GM21381 (cell line): ENCODE measurements around the gene GPC1.
"Not testable (repeated sequence)": the region's sequence is repeated elsewhere in the genome, so short reads cannot be mapped to it uniquely, and the experiment has no call there.

ENCODE experiments used
- ATAC-seq: cut with Tn5 transposase; IDR thresholded peaks from one replicate; pipeline ENCODE4 v1.9.1; 2021; ENCODE audit warnings: mild to moderate bottlenecking, moderate library complexity; ENCODE audit not compliant: unreplicated experiment

Gene GPC1

DNA sequence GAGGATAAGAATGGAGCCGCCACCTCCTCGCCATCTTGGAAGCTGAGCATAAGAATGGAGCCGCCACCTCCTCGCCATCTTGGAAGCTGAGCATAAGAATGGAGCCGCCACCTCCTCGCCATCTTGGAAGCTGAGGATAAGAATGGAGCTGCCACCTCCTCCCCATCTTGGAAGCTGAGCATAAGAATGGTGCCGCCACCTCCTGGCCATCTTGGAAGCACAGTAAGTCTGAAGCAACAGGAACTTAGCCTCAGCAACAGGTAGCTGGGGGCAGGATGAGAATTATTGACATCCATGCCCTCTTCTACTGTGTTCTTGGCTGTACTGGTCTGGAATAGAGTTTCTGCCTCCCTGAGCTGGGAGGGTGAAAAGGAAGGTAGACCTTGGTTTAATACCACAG, 61.6 kb downstream of the GPC1 start:
- ATAC-seq, result not testable (repeated sequence)

DNA sequence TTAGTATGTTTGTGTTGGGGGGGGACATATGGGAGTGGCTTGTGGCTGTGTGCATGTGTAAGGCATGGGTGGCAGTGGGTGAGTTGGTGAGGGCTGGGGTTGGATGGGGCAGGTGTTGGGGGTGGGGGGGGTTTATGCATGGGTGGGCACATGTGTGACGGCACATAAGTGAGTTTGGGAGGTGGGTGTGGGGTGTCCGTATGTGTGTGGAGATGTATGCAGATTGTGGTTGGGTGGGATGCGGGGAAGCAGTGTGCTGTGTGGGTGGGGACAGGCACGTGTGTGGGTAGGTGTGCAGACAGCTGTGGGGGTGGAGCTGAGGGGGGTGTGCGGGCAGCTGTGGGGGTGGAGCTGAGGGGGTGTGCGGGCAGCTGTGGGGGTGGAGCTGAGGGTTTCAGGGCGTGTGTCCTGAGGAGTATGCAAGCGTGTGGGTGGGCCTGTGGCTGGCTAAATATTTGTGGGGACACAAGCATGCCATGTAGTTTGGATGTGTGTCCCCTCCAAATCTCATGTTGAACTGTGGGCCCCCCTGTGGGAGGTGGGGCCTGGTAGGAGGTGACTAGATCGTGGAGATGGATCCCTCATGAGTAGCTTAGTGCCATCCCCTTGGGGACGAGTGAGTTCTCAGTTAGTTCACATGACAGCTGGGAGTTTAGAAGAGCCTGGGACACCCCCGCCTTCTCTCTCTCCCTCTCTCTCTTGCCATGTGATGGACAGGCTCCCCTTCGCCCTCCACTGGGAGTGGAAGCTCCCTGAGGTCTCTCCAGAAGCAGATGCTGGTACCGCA, 62.9 kb downstream of the GPC1 start:
- ATAC-seq, result no peak

- no peak for ATAC-seq
Measured at GRCh38 chr2:240498958-240499260, 63.4 kb downstream of the GPC1 start.

DNA sequence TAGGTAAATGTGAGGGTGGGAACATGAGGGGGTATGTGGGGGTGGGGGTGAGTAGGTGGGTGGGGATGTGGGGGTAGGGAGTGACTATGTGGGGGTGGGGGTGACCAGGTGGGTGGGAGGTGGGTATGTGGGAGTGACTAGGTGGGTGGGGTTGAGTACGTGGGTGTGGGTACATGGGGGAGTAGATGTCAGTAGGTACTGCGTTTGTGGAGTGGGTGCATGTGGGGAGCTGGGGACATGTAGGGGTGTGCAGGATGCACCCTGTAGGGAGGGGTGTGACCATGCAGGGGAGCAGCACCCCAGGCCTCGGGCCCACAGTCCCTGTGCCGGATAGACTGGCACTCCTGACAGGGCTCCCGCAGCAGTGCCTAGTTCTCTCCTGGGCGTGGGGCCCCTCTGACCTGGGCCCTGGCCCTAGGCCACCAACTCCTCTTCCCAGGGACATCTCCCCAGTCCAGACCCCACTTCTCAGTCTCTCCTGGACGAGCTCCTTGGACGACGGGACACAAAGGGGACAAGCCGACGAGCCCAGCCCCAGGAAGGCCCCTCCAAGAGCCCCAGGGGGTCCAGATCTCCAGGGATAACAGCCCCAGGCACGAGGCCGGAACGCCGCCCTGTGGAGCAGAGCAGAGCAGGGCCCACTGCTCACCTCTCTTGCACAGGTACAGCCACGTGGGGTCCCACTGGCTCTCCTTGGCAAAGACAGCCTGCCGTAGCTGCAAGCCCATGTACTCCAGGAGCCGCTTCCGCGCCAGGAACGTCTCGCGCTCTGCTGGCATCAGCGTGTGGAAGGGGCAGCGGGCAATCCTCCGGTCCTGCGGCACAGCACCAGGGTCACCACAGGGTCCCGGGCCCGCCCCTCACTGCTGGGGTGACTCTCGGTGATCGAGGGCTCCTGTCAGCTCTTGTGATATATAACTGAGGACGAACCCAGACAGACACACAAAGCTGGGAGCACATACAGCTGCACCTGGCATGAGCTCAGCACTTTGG, 64.1 kb downstream of the GPC1 start:
- no peak for ATAC-seq

- no peak for ATAC-seq
Measured at GRCh38 chr2:240500561-240501423, 65.3 kb downstream of the GPC1 start.

GRCh38 chr2:240501531-240501991, 66.1 kb downstream of the GPC1 start:
- no peak for ATAC-seq

DNA sequence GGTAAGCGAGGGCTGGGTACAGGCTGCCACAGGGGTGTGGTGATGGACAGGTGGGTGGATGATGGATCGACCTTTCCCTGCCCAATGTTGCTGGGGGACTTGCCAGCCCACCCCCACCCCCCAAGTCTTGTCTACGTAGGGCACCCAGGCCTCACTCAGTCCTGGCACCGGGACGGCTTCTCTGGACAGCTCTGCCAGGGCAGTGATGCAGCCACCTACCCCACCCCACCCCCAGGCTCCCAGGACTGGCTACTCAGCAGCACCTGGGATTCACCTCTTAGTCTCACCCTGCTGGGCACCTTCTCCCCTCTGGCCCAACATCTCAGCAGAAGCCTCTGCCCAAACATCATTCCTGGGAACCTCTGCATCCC, 66.6 kb downstream of the GPC1 start:
- no peak for ATAC-seq

DNA sequence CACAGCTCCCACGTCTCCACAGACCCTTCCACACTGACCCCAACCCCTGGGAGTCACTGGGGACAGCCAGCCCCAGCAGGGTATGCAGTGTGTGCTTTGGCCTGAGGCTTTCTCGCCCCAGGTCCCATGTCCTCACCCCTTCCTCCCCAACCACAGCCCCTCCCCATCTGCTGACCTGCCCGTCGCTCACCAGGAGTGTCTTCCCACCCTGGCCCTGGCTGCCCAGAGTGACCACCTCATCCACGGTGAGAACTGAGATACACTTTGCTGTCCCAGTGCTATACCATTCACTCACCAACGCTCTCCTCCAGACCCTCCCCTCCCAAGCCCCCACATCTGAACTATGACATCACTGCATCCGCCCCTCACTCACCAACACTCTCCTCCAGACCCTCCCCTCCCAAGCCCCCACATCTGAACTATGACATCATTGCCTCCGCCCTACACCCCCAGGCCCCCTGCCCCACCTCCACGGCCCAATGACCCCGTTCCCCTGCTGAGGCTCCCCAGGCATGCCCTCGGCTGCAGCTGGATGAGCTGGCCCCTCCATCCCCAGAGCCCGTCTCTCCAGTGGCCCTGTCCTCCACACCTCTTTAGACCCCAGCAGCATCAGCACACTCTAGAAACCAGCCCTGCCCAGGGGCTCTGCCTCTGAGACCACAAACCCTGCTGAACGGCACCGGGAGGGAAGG, 67.1 kb downstream of the GPC1 start:
- no peak for ATAC-seq

GRCh38 chr2:240503375-240503774, 67.9 kb downstream of the GPC1 start:
- ATAC-seq, result no peak

DNA sequence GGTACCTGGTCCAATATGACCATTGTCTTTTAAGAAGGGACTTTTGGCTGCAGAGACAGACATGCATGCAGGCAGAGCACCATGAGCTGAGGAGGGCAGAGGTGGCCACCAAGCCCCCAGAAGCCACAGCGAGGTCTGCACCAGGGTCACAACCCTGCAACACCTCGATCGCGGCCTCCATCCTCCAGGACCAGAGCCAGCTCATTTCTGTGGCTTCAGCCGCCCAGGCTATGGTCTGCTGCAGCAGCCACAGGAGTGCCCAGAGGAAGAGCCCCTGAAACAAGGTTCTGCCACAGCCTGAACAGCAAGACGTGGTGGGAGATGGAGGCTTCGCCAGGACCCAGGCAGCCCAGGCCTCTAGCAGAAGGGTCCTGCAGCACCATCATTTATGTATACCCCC, 68.4 kb downstream of the GPC1 start:
- ATAC-seq, result no peak

DNA sequence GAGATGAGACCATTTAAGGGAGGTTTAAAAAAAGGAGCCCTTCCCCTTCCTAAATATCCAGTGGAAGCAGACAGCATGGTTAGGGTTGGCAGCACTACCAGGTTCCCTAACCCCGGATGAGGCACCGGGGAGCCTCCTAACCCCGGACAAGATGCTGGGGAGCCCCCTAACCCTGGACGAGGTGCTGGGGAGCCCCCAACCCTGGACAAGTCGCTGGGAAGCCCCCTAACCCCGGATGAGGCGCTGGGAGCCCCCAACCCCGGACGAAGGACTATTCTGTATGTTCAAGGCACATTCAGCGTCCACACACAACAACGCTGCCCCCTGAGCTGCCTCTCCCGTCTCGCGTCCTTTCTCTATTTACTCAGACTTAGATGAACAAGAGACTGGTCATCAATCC, 70.4 kb downstream of the GPC1 start:
- ATAC-seq, result no peak

GRCh38 chr2:240506406-240507059, 71.1 kb downstream of the GPC1 start:
- no peak for ATAC-seq

DNA sequence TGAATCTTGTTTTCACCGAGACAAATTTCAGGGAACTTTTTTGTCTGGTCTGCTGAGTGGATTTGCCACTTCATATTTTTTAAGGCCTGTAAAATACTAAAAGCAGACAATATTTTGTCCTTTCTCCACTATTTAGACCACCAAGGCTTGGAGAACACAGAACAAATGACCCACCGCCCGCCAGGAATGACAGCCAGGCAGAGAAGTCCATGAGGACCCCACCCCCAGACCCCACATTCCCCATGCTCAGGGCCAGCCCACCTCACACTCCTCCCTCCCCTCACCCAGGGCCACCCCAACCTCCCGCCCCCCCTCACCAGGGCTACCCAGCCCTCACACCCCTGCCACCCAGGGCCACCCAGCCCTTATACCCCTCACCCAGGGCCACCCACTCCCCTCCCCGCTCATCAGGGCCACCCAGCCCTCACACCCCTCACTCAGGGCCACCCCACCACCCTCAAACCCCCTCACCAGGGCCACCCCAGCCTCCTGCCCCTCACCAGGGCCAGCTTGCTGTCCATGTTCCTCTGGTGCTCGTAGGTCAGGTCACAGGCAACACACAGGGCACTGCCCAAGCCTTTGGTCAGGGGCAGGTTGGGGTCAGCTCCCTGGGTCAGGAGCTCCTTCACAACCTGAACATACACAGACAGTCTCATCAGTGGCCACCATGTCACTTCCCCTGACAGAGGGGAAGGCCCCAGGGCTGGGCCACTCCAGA, 71.8 kb downstream of the GPC1 start:
- no peak for ATAC-seq

GRCh38 chr2:240507778-240508251, 72.4 kb downstream of the GPC1 start:
- no peak for ATAC-seq

GRCh38 chr2:240508832-240509545, 73.5 kb downstream of the GPC1 start:
- ATAC-seq, result no peak

- ATAC-seq, result no peak
Measured at GRCh38 chr2:240509667-240510512, 74.4 kb downstream of the GPC1 start.

GRCh38 chr2:240510513-240511210, 75.2 kb downstream of the GPC1 start:
- ATAC-seq, result no peak
